Measurements from ENCODE around the gene CWC25. TPM values are rescaled to one million over a fixed set of nuclear protein-coding genes. Genes with fewer than 3 reads are reported as not detected.
A peak's percentile ranks its signal among the peaks of the same experiment; 100 is the strongest.

CWC25 gene
- total and polyA plus RNA-seq, 2 of the 13 experiments (the other 11 are each of a cell fraction or from before 2014, with no cell fraction given): 15.6 to 22.7 TPM

DNA sequence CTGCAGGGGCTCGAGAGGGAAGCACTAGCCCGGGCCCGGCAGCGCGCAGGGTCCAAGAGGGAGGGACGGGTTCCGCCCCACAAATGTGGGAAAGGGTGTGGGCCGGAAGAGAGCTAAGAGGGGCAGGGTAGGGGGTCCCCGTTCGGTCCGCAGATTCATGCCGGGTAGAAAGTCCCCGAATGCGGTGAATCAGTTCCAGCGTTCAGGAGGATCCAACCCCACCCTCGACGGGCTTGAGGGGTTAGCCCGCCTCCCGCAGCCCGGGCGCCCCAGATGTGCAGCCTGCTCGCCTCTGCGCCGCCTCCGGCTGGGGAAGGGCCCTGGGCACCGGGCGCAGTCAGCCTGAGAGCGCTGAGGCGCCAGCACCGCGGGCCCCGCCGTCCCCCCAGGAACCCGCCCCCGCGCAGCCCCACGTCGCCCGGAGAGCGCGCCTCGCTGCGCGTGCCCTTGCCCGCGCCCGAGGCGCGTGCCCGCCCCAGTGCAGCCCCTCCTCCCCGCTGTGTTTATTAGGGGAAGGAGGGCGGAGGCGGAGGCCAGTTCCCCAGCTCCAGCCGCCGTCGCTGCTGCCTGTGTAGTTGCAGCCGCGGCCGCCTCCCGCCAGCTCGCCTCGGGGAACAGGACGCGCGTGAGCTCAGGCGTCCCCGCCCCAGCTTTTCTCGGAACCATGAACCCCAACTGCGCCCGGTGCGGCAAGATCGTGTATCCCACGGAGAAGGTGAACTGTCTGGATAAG lies 44.6 kb upstream of the CWC25 start, which contains the start of gene LASP1 (continued):
- TF ChIP-seq ZNF556 (CRISPR knock-in tag; IDR thresholded peaks at IDR 0.05; ENCODE audit: borderline replicate concordance) (peak; percentile 86; the same call in 1 of the 2 replicates), TGIF2 (CRISPR knock-in tag; IDR thresholded peaks at IDR 0.05) (peak; percentile 94), NR2F6 (IDR thresholded peaks at IDR 0.05) (no peak), NR2F6 (CRISPR knock-in tag; IDR thresholded peaks at IDR 0.05) (peak; percentile 56), ZSCAN21 (CRISPR knock-in tag; IDR thresholded peaks at IDR 0.05; ENCODE audit: borderline replicate concordance) (peak; percentile 87), ZNF563 (CRISPR knock-in tag; IDR thresholded peaks at IDR 0.05) (peak; percentile 66; the same call in 1 of the 2 replicates), ZNF768 (CRISPR knock-in tag; IDR thresholded peaks at IDR 0.05) (peak; percentile 39; the same call in 1 of the 2 replicates), RELA (CRISPR knock-in tag; IDR thresholded peaks at IDR 0.05) (0 out of 2 replicates have a peak, but pooled peaks have one; percentile 50), ZNF431 (CRISPR knock-in tag; IDR thresholded peaks at IDR 0.05; ENCODE audit: borderline replicate concordance, low read depth) (no peak; the same call in none of the 2 replicates), NFKBIZ (CRISPR knock-in tag; IDR thresholded peaks at IDR 0.05) (peak; percentile 13; the same call in 1 of the 2 replicates), GATAD1 (CRISPR knock-in tag; IDR thresholded peaks at IDR 0.05) (peak; percentile 48), ZBTB8A (CRISPR knock-in tag; IDR thresholded peaks at IDR 0.05; ENCODE audit: borderline replicate concordance, low read depth) (no peak), ZNF235 (CRISPR knock-in tag; IDR thresholded peaks at IDR 0.05; ENCODE audit: borderline replicate concordance) (peak; percentile 2; the same call in 1 of the 2 replicates), ZNF577 (CRISPR knock-in tag; IDR thresholded peaks at IDR 0.05; ENCODE audit: borderline replicate concordance, low read depth) (no peak), KDM2A (CRISPR knock-in tag; IDR thresholded peaks at IDR 0.05; ENCODE audit: borderline replicate concordance, low read depth) (peak; percentile 70; the same call in 1 of the 2 replicates), ZNF354B (CRISPR knock-in tag; IDR thresholded peaks at IDR 0.05) (no peak), RBFOX2 (IDR thresholded peaks at IDR 0.05; ENCODE audit: low read depth, low read length) (peak; percentile 99)
- TF ChIP-seq, protein P1, sequence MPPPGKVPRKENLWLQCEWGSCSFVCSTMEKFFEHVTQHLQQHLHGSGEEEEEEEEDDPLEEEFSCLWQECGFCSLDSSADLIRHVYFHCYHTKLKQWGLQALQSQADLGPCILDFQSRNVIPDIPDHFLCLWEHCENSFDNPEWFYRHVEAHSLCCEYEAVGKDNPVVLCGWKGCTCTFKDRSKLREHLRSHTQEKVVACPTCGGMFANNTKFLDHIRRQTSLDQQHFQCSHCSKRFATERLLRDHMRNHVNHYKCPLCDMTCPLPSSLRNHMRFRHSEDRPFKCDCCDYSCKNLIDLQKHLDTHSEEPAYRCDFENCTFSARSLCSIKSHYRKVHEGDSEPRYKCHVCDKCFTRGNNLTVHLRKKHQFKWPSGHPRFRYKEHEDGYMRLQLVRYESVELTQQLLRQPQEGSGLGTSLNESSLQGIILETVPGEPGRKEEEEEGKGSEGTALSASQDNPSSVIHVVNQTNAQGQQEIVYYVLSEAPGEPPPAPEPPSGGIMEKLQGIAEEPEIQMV (CRISPR knock-in tag; IDR thresholded peaks at IDR 0.05; ENCODE audit: low read depth): peak; percentile 91; the same call in 1 of the 2 replicates
- TF ChIP-seq, protein P2, sequence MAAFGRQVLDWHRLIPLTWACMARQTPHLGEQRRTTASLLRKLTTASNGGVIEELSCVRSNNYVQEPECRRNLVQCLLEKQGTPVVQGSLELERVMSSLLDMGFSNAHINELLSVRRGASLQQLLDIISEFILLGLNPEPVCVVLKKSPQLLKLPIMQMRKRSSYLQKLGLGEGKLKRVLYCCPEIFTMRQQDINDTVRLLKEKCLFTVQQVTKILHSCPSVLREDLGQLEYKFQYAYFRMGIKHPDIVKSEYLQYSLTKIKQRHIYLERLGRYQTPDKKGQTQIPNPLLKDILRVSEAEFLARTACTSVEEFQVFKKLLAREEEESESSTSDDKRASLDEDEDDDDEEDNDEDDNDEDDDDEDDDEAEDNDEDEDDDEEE (CRISPR knock-in tag; IDR thresholded peaks at IDR 0.05): peak; percentile 2; the same call in 1 of the 2 replicates
- TF ChIP-seq, protein P3, sequence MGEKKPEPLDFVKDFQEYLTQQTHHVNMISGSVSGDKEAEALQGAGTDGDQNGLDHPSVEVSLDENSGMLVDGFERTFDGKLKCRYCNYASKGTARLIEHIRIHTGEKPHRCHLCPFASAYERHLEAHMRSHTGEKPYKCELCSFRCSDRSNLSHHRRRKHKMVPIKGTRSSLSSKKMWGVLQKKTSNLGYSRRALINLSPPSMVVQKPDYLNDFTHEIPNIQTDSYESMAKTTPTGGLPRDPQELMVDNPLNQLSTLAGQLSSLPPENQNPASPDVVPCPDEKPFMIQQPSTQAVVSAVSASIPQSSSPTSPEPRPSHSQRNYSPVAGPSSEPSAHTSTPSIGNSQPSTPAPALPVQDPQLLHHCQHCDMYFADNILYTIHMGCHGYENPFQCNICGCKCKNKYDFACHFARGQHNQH (CRISPR knock-in tag; IDR thresholded peaks at IDR 0.05): peak; percentile 91
- TF ChIP-seq, protein P4, sequence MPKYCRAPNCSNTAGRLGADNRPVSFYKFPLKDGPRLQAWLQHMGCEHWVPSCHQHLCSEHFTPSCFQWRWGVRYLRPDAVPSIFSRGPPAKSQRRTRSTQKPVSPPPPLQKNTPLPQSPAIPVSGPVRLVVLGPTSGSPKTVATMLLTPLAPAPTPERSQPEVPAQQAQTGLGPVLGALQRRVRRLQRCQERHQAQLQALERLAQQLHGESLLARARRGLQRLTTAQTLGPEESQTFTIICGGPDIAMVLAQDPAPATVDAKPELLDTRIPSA (CRISPR knock-in tag; IDR thresholded peaks at IDR 0.05; ENCODE audit: borderline replicate concordance): peak; percentile 78; the same call in 1 of the 2 replicates
- TF ChIP-seq, protein P5, sequence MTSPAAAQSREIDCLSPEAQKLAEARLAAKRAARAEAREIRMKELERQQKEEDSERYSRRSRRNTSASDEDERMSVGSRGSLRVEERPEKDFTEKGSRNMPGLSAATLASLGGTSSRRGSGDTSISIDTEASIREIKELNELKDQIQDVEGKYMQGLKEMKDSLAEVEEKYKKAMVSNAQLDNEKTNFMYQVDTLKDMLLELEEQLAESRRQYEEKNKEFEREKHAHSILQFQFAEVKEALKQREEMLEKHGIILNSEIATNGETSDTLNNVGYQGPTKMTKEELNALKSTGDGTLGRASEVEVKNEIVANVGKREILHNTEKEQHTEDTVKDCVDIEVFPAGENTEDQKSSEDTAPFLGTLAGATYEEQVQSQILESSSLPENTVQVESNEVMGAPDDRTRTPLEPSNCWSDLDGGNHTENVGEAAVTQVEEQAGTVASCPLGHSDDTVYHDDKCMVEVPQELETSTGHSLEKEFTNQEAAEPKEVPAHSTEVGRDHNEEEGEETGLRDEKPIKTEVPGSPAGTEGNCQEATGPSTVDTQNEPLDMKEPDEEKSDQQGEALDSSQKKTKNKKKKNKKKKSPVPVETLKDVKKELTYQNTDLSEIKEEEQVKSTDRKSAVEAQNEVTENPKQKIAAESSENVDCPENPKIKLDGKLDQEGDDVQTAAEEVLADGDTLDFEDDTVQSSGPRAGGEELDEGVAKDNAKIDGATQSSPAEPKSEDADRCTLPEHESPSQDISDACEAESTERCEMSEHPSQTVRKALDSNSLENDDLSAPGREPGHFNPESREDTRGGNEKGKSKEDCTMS (CRISPR knock-in tag; conservative IDR thresholded peaks at IDR 0.05): no peak

Measured in HepG2 (cell line).